ENCODE results near the gene ASB2.

Gene ASB2

DNA sequence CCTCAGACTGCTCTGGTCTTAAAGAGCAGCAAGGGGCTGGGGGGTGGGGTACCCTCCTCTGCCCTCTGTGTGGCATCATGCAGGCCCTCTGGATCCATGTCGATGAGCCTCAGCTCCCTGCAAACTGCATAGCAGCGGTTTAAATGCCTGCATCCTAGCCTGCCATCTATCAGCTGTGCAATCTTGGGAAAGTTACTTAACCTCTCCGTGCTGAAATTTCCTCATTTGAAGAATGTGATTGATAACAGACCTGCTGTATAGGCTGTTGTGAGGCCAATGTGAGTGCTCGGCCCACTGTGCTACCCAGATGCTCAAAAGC, 45.4 kb downstream of the ASB2 start:
- CTCF ChIA-PET, result interaction anchor here (6.1 kb wide), 1 partner anchor 10 kb away, joined by 42 read pairs; no protein-coding TSS in a partner anchor
- no peak overlapping the region for H3K4me3 ChIP-seq (ENCODE audit: low read depth, low read length)
- no peak for TF ChIP-seq CTCF (IDR thresholded peaks at IDR 0.05; ENCODE audit: insufficient read depth, low read length, missing control alignments)
- DNase-seq (ENCODE audit: low read depth, low spot score), result no peak
- POLR2A ChIA-PET, result no interaction called here

DNA sequence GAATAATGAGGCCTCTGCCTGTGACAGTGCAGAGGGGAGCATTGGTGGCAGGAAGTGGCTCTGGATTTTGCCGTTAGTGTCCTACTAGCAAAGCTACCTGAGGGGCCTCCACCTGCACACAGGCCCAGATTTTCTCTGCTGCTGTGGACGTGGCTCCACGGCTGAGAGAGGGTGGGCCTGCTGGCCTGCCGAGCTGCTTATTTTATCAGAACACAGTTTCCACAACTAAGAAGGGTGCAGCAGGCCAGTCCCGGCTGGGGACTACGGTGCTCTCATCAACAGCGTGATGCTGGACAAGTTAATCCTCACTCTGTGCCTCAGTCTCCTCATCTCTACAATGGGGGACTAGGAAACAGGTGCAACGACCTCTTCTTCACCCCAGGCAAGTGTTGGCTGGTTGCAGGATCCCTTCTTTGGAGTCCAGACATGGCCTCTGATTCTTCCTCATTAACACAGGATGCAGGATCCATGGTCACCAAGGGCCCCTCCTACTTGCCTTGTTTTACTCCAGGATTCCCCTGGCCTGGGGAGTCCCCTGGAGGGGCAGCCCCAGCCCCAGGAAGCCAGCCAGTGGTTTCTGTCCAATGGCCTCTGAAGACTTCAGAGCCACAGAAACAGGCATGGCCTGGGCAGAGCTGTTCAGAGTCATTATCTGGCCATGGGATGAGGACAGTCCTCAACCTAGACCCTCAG, 45.9 kb downstream of the ASB2 start:
- CTCF ChIA-PET, result interaction anchor here (6.1 kb wide), 1 partner anchor 10 kb away, joined by 42 read pairs; no protein-coding TSS in a partner anchor
- no peak for DNase-seq (ENCODE audit: low read depth, low spot score)
- TF ChIP-seq CTCF (IDR thresholded peaks at IDR 0.05; ENCODE audit: insufficient read depth, low read length, missing control alignments), result no peak
- POLR2A ChIA-PET, result no interaction called here
- no peak overlapping the region for H3K4me3 ChIP-seq (ENCODE audit: low read depth, low read length)

DNA sequence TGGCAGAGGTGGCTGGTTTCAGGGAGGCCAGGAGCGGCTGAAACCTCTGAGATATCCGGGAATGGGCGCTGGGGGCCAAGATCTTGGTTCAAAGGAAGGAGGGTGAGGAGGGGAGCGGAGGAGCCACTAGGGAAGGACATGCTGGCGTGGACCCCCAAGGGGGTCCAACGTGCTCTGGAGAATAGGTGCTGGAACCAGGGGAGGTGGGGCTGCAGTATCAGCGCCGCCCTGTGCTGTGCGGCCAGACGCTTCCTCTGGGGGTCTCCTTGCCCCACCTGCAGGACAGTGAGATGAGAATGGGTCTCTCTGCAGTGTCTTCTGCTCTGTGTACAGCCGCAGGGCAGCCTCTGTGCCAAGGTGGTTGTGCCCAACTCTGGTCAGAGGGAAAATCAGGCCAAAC, 46.7 kb downstream of the ASB2 start:
- ChIA-PET POLR2A (no interaction called here), CTCF (interaction anchor here (6.1 kb wide), 1 partner anchor 11 kb away, joined by 42 read pairs; no protein-coding TSS in a partner anchor)
- H3K4me3 ChIP-seq (ENCODE audit: low read depth, low read length), result no peak overlapping the region
- TF ChIP-seq CTCF (IDR thresholded peaks at IDR 0.05; ENCODE audit: insufficient read depth, low read length, missing control alignments), result no peak
- DNase-seq (ENCODE audit: low read depth, low spot score), result no peak

DNA sequence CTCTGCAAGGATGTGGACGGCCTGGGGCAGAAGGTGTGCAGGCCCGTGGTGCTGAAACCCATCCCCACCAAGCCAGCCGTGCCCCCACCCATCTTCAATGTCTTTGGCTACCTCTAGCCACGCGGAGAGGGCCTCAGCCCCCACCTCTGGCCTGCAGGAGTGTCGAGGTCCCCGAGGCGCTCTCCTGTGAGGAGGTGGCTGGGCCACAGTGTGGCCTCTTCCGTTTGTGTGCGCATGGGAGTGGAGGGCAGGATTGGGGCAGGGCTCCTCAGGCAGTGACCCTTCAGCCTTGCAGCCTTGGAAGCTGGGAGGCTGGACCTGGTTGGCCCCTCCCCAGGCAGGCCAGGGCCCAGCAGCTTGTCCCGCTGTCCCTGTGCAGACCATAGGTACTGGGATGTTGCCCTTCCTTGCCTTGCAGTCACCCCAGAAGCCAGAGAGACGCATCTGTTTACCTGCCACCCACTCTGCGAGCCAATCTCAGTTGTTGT, 47.3 kb downstream of the ASB2 start:
- TF ChIP-seq CTCF (IDR thresholded peaks at IDR 0.05; ENCODE audit: insufficient read depth, low read length, missing control alignments), result no peak
- CTCF ChIA-PET, result interaction anchor here (6.1 kb wide), 1 partner anchor 11 kb away, joined by 42 read pairs; no protein-coding TSS in a partner anchor
- H3K4me3 ChIP-seq (ENCODE audit: low read depth, low read length), result no peak overlapping the region
- no peak for DNase-seq (ENCODE audit: low read depth, low spot score)
- POLR2A ChIA-PET, result no interaction called here

DNA sequence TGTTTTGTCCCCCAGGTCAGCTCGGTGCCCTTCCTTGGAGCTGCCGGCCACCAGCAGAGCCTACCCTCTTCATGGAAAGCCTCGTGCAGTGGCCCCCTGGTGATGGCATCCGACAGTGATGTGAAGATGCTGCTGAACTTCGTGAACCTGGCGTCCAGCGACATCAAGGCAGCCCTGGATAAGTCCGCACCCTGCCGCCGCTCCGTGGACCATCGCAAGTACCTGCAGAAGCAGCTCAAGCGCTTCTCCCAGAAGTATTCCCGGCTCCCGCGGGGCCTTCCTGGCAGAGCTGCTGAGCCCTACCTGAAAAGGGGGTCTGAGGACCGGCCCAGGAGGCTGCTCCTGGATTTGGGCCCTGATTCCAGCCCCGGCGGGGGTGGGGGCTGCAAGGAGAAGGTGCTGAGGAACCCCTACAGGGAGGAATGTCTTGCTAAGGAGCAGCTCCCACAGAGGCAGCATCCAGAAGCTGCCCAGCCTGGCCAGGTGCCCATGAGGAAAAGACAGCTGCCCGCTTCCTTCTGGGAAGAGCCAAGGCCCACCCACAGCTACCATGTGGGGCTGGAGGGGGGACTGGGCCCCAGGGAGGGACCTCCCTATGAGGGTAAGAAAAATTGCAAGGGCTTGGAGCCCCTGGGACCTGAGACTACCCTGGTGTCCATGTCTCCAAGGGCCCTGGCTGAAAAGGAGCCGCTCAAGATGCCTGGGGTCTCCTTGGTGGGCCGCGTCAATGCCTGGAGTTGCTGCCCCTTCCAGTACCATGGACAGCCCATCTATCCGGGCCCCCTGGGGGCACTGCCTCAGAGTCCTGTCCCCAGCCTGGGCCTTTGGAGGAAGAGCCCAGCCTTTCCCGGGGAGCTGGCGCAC, 48.0 kb downstream of the ASB2 start:
- no peak overlapping the region for H3K4me3 ChIP-seq (ENCODE audit: low read depth, low read length)
- POLR2A ChIA-PET, result interaction anchor here (0.6 kb wide), 1 partner anchor 1127 kb away, joined by 3 read pairs; no protein-coding TSS in a partner anchor
- no peak for DNase-seq (ENCODE audit: low read depth, low spot score)
- CTCF ChIA-PET, result interaction anchor here (6.1 kb wide), 1 partner anchor 12 kb away, joined by 42 read pairs; no protein-coding TSS in a partner anchor
- TF ChIP-seq CTCF (IDR thresholded peaks at IDR 0.05; ENCODE audit: insufficient read depth, low read length, missing control alignments), result no peak

- no peak for TF ChIP-seq CTCF (IDR thresholded peaks at IDR 0.05; ENCODE audit: insufficient read depth, low read length, missing control alignments)
- H3K4me3 ChIP-seq (ENCODE audit: low read depth, low read length), result no peak overlapping the region
- no peak for DNase-seq (ENCODE audit: low read depth, low spot score)
- ChIA-PET CTCF (interaction anchor here (6.1 kb wide), 1 partner anchor 13 kb away, joined by 42 read pairs; no protein-coding TSS in a partner anchor), POLR2A (no interaction called here)
Observed at GRCh38 chr14:93927800-93928145, 48.6 kb downstream of the ASB2 start.

All from AG04449 (cell line).